Fibroblast of villous mesenchyme (primary cell): Measurements from ENCODE around the gene ATXN10. TPM values are rescaled to one million over a fixed set of nuclear protein-coding genes. Genes with fewer than 3 reads are reported as not detected.
A peak's percentile ranks its signal among the peaks of the same experiment; 100 is the strongest.

Experiments
- DNase-seq: peaks from one replicate; pipeline ENCODE4 v3.0.0-alpha.2; 2010; ENCODE audit warnings: low read depth
- H3K4me3 ChIP-seq: 2 replicates; pipeline ENCODE4 v1.5.1; 2011; ENCODE audit warnings: low read depth, mild to moderate bottlenecking, low read length
- total RNA-seq: library from RNA; depleted of rRNA; stranded (reverse); fragments of >200 nt; gene quantifications from 2 replicates; pipeline ENCODE4 v1.2.3, GENCODE V29; 2012
- TF ChIP-seq, protein P1 (sequence below): IDR thresholded peaks from 2 replicates; pipeline ENCODE4 v1.5.1; 2012; ENCODE audit warnings: low read depth, mild to moderate bottlenecking, low read length; ENCODE audit not compliant: insufficient read depth

The ATXN10 gene
- total RNA-seq, 1 donor, result 190 TPM

DNA sequence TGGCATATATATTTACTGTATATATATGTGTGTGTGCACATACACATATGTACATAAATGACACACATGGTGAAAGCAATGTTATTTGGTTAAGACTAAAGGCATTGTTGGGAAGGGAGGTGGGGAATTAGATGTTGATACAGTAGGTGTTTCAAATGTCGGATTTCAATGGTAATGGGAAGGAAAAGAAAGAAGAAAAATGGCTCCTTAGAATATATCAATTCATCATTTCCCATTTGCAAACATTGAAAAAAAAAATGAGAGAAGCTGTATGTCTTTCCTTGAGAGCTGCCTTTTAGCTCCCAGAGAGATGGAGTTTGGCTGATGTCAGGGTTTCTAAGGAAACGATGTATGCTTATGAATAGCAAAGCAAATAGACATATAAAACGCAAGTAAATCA lies 33.4 kb upstream of the ATXN10 start:
- TF ChIP-seq, protein P1, sequence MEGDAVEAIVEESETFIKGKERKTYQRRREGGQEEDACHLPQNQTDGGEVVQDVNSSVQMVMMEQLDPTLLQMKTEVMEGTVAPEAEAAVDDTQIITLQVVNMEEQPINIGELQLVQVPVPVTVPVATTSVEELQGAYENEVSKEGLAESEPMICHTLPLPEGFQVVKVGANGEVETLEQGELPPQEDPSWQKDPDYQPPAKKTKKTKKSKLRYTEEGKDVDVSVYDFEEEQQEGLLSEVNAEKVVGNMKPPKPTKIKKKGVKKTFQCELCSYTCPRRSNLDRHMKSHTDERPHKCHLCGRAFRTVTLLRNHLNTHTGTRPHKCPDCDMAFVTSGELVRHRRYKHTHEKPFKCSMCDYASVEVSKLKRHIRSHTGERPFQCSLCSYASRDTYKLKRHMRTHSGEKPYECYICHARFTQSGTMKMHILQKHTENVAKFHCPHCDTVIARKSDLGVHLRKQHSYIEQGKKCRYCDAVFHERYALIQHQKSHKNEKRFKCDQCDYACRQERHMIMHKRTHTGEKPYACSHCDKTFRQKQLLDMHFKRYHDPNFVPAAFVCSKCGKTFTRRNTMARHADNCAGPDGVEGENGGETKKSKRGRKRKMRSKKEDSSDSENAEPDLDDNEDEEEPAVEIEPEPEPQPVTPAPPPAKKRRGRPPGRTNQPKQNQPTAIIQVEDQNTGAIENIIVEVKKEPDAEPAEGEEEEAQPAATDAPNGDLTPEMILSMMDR, result no peak
- H3K4me3 ChIP-seq, result no peak overlapping the region
- no peak for DNase-seq

DNA sequence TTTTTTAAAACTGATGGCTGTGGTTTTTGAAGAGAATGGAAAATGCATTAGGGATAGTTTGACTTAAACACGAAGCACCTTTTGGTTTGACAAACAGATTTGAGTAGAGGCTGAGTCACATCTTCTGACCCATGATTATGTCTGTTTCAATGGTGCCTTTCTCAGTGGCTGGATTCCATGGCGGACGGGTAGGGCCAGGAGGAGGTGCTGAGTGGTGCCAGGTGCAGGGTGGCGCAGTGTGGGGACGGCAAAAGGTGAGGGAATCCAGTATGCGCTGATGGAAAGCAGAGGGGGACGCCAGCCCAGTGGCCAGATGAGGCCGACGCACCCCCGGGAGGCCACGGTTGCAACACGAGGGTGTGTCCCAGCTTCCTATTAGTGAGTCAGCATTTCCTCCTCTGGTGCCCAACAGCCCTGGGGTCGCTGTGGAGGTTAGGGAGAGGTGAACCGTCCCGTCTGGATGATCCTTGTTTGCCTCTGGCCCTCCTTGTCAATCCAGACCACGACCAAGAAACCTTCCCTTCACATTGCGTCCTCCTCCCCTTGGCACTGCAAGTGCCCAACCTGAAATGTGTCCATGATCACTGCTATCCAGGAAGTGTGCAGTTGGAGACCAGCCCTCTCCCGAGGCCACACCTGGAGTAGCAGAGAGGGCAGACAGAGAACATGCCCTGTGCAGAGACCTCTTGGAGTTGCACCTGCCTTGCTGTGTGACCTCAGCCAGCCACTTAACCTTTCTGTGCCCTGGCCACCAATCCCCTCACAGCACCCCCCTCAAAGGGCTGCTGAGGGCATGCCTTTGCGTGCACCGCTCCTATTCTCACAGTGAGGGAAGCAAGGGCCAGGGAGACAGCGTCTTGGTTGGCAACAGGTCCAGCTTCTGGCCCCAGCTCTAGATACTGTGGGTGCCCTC lies 32.5 kb upstream of the ATXN10 start:
- no peak overlapping the region for H3K4me3 ChIP-seq
- TF ChIP-seq, protein P1, result no peak
- peak; percentile 77 for DNase-seq

- DNase-seq, result no peak
- TF ChIP-seq, protein P1, result no peak
- no peak overlapping the region for H3K4me3 ChIP-seq
These were observed 31.9 kb upstream of the ATXN10 start for GRCh38 chr22:45639747-45640102.

DNA sequence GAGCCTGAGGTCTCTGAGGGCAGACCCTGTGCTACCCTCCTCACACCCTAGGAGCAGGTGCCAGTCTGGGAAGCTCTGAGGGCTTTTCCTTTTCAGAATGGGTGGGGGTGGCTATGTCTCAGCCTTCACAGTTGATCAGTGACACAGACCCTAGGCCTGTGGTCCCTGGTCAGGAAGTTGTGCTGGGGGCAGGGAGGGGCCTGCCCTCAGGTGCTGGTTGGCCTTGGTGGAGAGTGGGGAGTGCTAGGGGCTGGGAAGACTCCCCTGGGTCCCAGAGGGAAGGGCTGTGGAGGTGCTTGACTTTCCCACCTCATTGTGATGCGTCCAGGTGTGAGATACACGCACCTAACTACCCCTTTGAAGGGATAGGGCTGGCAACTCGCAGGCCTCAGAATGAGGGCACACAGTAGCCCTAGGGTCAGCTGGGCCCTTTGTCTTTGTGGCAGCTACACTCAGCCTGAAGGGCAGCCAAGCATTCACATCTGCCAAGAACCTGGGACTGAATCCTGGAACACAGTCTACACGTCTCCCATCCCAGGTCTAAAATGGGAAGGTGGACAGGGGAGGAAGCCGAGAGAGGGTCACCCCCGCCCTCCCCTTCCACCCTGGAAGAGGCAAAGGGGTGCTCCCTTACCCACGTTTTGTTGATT lies 31.2 kb upstream of the ATXN10 start:
- no peak for DNase-seq
- TF ChIP-seq, protein P1, result no peak

DNA sequence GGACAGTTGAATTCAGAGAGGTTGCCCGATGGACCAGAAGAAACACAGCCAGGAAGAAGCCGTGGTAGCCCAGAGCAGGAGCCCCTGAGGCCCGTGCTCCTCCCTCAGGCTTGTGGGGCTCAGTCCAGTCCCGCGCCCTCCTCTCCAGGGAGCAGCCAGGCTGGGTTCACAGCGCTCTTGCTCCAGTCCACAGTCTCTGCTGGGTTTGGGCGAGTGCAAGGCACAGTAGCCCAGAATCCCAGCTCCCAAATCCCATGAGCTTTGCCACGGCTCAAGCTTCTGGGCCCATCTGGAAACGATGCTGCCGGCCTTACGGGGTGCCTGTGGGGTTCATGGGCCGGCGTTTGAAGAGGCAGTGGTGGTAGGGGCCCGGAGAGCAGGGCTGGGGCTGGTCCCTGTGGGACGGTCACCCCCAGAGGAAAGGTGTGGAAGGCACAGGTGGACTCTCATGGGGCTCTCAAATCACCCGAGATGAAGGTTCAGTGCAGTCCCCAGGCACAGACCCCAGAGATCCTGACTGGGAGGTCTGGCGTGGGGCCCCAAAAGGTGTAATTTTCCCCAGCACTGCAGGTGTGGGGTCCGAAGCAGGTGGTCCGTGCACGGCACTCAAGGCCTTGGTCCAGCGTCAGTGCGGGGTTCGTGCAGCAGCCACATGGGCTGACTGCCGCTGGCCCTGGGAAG lies 30.6 kb upstream of the ATXN10 start:
- no peak overlapping the region for H3K4me3 ChIP-seq
- TF ChIP-seq, protein P1, result no peak
- no peak for DNase-seq

More for the DNA sequence above, 31.2 kb upstream of the ATXN10 start:
- H3K4me3 ChIP-seq, result no peak overlapping the region

GRCh38 chr22:45642986-45643385 lies 28.6 kb upstream of the ATXN10 start:
- DNase-seq, result no peak
- H3K4me3 ChIP-seq, result no peak overlapping the region
- TF ChIP-seq, protein P1, result no peak
